SU-DHL-6 (cell line): Measurements from ENCODE around the gene MYO10.

Experiments
- H2AFZ ChIP-seq: fragments of 200-600 bp; sonication (generic); 2 replicates; pipeline ENCODE4 v1.6.1; 2014; ENCODE audit warnings: low read depth, mild to moderate bottlenecking, moderate library complexity, mixed read lengths, antibody characterized with exemption, low read length; ENCODE audit not compliant: severe bottlenecking
- H3F3A ChIP-seq: fragments of 200-600 bp; shearing (Covaris generic); 2 replicates; pipeline ENCODE4 v1.6.0; 2016; ENCODE audit warnings: antibody characterized with exemption, mild to moderate bottlenecking; ENCODE audit not compliant: insufficient read depth
- H3K27ac ChIP-seq: fragments of 200-600 bp; sonication (generic); 2 replicates; pipeline ENCODE4 v1.5.1; 2016; ENCODE audit warnings: low read depth, mild to moderate bottlenecking, low read length, moderate library complexity, mixed read lengths
- H3K27me3 ChIP-seq: fragments of 200-600 bp; sonication (generic), shearing (Covaris generic); 2 replicates; pipeline ENCODE4 v1.6.0; 2014; ENCODE audit warnings: mild to moderate bottlenecking, low read length
- H3K36me3 ChIP-seq: fragments of 200-600 bp; sonication (generic); 2 replicates; pipeline ENCODE4 v1.6.1; 2014; ENCODE audit warnings: mild to moderate bottlenecking, low read length, mixed read lengths
- H3K4me2 ChIP-seq: fragments of 300-600, 200-600 bp; shearing (Covaris generic), sonication (generic); 2 replicates; pipeline ENCODE4 v1.6.0; 2014; ENCODE audit warnings: low read length, low read depth, mild to moderate bottlenecking; ENCODE audit not compliant: poor library complexity, severe bottlenecking
- H3K4me3 ChIP-seq: fragments of 200-600 bp; sonication (generic); 2 replicates; pipeline ENCODE4 v1.5.1; 2014; ENCODE audit warnings: antibody characterized with exemption, low read length, mild to moderate bottlenecking, mixed read lengths; ENCODE audit not compliant: insufficient read depth, poor library complexity, severe bottlenecking
- H3K79me2 ChIP-seq: fragments of 200-600 bp; sonication (generic); 2 replicates; pipeline ENCODE4 v1.6.1; 2014; ENCODE audit warnings: mild to moderate bottlenecking, low read length, moderate library complexity; ENCODE audit not compliant: insufficient read depth
- H3K9ac ChIP-seq: fragments of 200-600 bp; sonication (generic); 2 replicates; pipeline ENCODE4 v1.7.0; 2014; ENCODE audit warnings: mild to moderate bottlenecking, low read length
- H3K9me2 ChIP-seq: fragments of 200-600 bp; sonication (generic); replicated peaks from 2 replicates; pipeline ENCODE4 v1.6.1; 2014; ENCODE audit warnings: low read length; ENCODE audit not compliant: insufficient read depth
- H3K9me3 ChIP-seq: fragments of 200-600 bp; sonication (generic); 2 replicates; pipeline ENCODE4 v1.6.1; 2014; ENCODE audit warnings: low read length, mixed read lengths; ENCODE audit not compliant: insufficient read depth
- H4K20me1 ChIP-seq: fragments of 200-600 bp; sonication (generic); 2 replicates; pipeline ENCODE4 v1.6.1; 2014; ENCODE audit warnings: low read depth, mild to moderate bottlenecking, antibody characterized with exemption, low read length, moderate library complexity, mixed read lengths
- CTCF ChIP-seq: fragments of 200-600 bp; sonication (generic); IDR thresholded peaks from one replicate; pipeline ENCODE4 v1.5.1; 2017; ENCODE audit warnings: antibody characterized with exemption, mild to moderate bottlenecking, low read length, moderate library complexity; ENCODE audit not compliant: insufficient read depth, poor library complexity, severe bottlenecking
- EZH2phosphoT487 ChIP-seq: fragments of 200-600 bp; sonication (generic), shearing (Covaris generic); conservative IDR thresholded peaks from 2 replicates; pipeline ENCODE4 v1.6.1; 2018; ENCODE audit warnings: mild to moderate bottlenecking, antibody characterized with exemption, low read length, moderate library complexity, mixed read lengths

The MYO10 gene

GRCh38 chr5:16952968-16953671, 17.0 kb upstream of the MYO10 start:
- no peaks in the 10 kb centered on the region for H3K9me3 ChIP-seq
- TF ChIP-seq CTCF, result no peak
- TF ChIP-seq EZH2phosphoT487, result no peak

GRCh38 chr5:16946725-16947124, 10.6 kb upstream of the MYO10 start:
- H3K4me2 ChIP-seq, result no peak overlapping the region
- no peak overlapping the region for H3K4me3 ChIP-seq
- H2AFZ ChIP-seq, result no peak overlapping the region
- no peaks in the 10 kb centered on the region for H3K27me3 ChIP-seq
- H3K9ac ChIP-seq, result no peak overlapping the region
- no peak overlapping the region for H3K27ac ChIP-seq
- H3K79me2 ChIP-seq, result no peaks in the 10 kb centered on the region
- 0 out of 2 replicates have a peak, but pooled peaks cover 3% of the 10 kb centered on the region for H3K9me3 ChIP-seq
- no peaks in the 10 kb centered on the region for H3K9me2 ChIP-seq
- H3F3A ChIP-seq, result no peaks in the 10 kb centered on the region
- no peaks in the 10 kb centered on the region for H4K20me1 ChIP-seq
- TF ChIP-seq CTCF (no peak), EZH2phosphoT487 (no peak)
- H3K36me3 ChIP-seq, result no peaks in the 10 kb centered on the region

More at GRCh38 chr5:16952968-16953671, 17.0 kb upstream of the MYO10 start:
- no peak overlapping the region for H3K4me3 ChIP-seq
- H3K27me3 ChIP-seq, result no peaks in the 10 kb centered on the region
- H3K36me3 ChIP-seq, result no peaks in the 10 kb centered on the region
- H3K4me2 ChIP-seq, result no peak overlapping the region
- H3F3A ChIP-seq, result no peaks in the 10 kb centered on the region
- no peaks in the 10 kb centered on the region for H3K9me2 ChIP-seq
- no peak overlapping the region for H3K27ac ChIP-seq
- H3K9ac ChIP-seq, result no peak overlapping the region
- H2AFZ ChIP-seq, result no peak overlapping the region
- H4K20me1 ChIP-seq, result no peaks in the 10 kb centered on the region
- H3K79me2 ChIP-seq, result no peaks in the 10 kb centered on the region

- Histone ChIP-seq H2AFZ (no peak overlapping the region), H3K9me2 (no peaks in the 10 kb centered on the region), H3K36me3 (no peaks in the 10 kb centered on the region), H3F3A (no peaks in the 10 kb centered on the region), H3K79me2 (no peaks in the 10 kb centered on the region), H4K20me1 (no peaks in the 10 kb centered on the region), H3K27me3 (no peaks in the 10 kb centered on the region), H3K9ac (no peak overlapping the region), H3K27ac (no peak overlapping the region), H3K4me2 (no peak overlapping the region), H3K4me3 (no peak overlapping the region), H3K9me3 (0 out of 2 replicates have a peak, but pooled peaks cover 3% of the 10 kb centered on the region)
- TF ChIP-seq CTCF, result no peak
- no peak for TF ChIP-seq EZH2phosphoT487
Measured at GRCh38 chr5:16944816-16945562, 8.9 kb upstream of the MYO10 start.
